LoVo (cell line): Measurements from ENCODE around the gene CCDC9.

Source experiments
- DNase-seq: peaks from one replicate; pipeline ENCODE4 v3.0.0-alpha.2; 2016; ENCODE audit warnings: low spot score

Gene CCDC9

DNA sequence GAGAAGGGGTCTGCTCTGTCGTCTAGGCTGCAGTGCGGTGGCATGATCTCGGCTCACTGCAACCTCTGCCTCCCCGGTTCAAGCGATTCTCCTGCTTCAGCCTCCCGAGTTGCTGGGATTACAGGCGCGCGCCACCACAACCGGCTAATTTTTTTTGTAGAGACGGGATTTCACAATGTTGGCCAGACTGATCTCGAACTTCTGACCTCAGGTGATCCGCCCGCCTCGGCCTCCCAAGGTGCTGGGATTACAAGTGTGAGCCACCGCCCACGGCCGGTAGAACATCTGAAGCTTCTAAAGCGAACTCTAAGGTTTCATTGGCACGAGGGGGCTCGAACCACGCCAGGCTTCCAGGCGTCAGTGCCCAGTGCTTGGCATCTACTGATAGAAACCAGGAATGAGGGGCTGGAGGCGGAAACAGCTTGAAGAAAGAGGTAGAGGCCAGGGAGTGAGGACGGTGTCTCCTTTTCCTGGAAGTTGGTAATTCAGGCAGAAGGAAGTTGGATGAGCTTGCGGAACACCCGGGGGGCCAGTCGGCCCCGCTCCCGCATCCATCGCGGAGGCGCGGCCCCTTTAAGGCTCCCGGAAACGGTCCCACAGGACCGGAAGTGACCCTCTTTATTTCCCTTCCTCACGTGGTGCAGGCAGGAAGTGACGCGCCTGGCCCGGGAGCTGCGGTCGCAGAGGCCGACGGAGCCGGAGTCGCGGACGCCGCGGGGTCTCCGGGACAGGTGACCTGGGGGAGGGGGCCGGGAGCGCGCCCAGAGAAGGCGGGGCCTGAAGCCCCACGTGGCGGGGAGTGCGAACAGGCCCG, at the start of gene CCDC9:
CCDC9 (plus strand) TSS at position 647 of the 814 bp plus-strand sequence. CDS start 1,876 bp downstream, outside the sequence.
- DNase-seq = peak; percentile 95

DNA sequence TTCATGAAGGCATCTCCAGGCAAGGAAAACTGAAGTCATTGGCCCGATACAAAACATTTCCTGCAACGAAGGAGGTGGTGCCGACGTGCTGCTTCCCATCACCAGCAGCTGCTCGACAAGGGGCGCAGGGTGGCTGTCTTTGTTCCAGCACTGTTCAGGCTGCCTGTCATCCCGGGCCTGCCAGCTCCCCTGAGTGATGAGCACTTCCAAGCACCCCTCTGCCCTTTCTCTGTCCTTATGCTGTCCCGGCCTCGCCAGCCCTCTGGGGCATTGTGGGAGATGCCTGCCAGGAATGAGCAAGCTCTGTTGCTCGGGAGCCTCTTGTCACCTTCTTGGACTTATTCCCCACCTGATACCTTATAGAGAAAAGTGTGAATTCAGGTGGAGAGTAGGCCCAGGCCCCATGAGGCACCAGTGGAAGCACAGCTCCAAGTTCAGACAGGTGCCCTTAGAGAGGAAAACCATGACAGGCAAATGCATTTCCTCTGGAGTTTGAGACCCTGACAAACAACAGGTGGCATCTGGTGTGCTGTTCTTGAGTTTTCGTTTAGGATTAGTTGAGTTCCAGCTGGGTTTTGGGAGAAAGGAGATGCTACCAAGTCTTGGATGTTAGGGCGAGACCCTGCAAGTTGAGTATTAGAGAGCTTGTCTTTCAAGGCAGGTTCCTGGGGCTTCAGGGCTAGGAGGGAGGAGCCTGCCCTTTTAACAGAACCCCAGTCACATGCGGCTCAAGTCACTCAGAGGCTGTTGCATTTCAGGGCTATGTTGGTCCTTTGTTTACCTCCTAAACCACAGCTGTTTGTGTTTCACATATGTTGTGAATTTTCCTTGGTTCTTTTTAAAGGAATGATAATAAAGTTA, 46.8 kb upstream of the CCDC9 start:
- no peak for DNase-seq

DNA sequence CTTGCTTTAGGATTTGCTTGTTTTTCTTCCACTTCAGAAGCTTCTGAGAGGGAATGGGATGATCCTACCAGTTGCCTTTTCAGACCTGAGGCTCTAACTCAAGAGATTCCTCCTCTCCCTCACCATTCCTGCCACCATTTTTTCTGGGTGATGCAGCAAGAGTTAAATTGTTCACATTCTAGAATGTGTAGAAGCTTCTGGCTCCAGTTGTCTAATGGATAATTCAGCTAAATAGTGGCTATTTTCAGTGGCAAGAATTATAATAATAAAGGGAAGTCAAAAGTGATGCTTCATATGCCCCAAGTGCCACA, 46.2 kb upstream of the CCDC9 start:
- DNase-seq = no peak

DNA sequence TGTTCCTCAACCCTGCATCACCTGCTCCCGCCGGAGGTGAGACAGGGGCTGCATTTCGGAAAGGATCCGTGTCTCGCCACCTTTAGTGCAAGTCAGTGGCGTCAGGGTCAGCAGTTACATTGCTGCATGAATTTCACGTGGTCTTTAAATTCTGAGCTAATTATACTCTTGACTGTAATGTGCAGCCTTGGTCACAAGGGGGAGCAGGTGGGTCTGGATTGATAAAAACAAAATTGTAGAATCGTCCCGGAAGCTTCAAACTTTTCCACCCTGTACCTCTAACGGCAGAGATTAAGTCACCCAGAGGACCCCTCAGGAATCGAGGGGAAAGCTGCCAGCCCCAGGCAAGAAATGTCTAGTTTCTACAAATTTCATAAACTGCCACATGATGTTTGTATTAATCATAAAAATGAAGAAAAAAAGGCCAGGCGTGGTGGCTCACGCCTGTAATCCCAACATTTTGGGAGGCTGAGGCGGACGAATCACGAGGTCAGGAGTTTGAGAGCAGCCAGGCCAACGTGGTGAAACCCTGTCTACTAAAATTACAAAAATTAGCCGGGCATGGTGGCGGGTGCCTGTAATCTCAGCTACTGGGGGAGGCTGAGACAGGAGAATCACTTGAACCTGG, 45.5 kb upstream of the CCDC9 start:
- DNase-seq = peak; percentile 81

DNA sequence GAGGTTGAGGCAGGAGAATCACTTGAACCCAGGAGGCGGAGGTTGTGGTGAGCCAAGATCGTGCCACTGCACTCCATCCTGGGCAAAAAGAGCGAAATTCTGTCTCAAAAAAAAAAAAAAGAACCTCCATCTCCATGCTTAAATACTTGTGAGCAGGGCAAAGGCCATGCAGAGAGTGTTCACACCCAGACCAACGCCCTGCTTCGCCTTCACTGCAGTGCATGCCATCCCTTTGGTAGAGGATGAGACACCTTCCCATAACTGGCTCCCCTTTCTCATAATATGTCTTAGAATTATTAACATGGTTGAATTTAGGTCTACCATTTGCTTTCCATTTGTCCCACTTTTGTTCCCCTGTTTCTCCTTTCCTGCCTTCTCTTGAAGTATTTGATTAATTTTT, 40.7 kb upstream of the CCDC9 start:
- peak; percentile 67 for DNase-seq

DNA sequence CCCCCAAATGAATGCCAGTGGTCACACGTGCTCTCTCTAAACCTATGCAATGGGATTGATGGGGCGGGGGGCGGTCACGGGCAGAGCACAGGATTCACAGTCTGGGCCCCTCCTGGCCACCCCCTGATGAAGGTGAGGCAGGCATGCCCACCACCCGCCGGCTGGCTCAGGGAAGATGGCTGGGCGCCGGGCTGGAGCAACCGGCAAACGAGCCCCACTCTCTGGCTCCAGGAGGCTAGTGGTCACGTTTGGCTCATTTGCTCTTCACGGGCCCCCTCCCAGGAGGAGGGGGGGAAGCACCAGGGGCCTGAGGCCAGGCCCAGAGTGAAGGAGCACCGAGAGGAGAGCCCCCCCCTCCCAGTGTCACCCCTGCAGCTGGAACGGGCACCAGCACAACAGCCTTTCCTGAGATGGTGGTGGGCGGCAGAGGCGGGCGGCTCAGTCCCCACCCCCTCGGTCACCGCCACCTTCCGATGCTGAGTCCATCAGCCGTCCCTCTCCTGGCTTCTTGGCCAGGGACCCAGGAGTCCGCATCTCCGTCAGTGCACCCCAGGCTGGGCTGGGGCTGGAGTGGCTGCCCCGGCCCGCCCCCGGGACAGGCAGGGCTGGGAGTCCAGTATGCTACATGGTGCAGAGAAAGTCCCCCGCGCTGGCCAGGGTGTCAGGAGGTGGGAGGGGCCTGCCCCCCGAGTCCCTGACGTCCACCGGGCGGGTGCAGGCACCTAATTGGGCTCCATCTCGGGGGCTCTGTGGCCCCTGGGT, 35.1 kb upstream of the CCDC9 start:
- no peak for DNase-seq

DNA sequence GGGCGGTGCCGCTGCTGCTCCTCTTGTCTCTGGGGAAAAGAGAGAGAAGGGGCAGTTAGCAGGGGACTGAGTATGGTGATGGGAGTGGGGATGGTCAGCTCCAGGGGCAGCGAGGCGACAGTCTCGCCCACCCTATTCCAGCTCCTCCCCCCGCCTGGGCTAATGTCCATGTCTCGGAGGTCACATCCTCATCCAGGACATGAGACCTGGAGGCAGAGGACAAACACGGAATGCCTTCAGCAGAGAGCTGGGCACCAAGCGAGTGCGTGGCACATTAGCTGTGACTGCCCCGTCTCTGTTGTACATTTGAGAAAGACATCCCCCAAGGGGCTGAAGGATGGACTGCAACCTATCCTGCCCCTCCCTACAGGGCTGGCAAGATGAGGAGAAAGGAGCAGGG, 34.4 kb upstream of the CCDC9 start:
- DNase-seq = no peak

DNA sequence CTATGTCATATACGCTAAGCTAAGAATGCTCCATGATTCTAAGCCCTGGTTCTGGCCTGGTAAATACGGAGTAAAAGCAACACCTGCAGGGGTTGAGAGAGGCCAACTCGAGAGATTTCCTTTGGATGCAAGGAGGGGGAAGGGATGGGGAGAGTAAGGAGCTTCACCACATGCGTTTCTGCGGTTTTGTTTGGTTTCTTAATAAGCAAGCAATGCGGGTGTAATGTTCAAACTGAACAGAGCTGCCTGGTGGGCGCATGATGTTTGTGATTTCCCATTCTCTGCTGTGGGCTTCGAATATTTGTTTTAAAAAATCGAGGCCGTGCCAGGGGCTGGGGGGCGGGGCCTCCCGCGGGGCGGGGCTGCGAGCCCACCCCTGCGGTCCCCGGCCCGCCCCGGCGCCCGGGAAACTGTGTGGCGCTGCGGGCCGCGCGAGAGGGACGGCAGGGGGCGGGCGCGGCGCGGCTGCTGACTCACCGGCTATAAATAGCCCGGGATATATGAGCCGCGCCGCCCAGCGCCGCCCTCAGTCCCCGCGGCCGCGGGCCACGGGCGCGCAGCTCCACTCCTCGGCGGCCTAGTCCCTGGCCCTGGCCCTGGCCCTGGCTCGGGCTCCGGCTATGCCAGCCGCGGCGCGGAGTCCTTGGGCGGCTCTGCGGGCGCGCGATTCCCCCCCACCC, 30.4 kb upstream of the CCDC9 start:
- peak; percentile 87 for DNase-seq

DNA sequence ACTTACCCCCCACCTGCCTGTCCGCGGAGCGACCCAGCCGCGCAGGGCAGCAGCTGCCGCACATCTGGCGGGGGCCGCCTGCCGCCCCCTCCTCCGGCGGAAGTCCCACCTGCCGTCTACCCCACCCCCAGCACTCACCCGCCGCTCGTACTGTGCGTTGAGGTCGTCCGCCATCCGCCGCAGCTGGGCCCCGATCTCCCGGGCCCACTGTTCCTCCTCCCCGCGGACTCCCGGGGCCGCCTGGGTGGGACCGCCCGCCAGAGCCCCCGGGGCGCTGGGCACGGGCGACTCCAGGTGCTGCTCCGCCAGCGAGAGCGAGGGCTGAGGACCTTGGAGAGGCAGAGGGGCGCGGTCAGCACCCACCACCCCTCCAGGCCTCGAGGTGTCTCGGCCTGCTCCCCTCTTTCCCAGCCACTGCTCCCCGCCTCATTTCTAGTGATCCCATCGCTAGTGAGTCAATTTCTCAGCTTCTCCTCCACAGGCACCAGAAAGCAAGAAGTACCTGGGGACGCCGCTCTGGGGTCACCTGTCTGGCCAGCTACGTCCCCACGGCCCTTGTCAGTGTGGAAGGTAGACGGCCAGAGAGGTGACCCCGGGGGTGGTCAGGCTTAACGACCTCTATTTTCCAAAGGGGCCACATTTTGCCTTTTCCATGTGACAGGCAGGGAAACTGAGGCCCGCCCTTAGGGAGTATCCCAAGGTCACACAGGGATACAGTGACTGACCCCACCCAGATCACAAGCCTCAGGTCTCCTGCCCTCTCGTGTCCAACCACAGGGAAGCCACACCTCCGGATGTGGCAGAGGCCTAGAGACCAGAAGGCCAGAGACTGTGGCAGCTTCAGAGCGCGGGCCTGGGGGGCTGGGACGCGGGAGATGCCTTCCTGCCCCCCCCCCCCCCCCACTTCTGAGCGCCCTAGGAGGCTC, 29.6 kb upstream of the CCDC9 start:
- DNase-seq = peak; percentile 83

DNA sequence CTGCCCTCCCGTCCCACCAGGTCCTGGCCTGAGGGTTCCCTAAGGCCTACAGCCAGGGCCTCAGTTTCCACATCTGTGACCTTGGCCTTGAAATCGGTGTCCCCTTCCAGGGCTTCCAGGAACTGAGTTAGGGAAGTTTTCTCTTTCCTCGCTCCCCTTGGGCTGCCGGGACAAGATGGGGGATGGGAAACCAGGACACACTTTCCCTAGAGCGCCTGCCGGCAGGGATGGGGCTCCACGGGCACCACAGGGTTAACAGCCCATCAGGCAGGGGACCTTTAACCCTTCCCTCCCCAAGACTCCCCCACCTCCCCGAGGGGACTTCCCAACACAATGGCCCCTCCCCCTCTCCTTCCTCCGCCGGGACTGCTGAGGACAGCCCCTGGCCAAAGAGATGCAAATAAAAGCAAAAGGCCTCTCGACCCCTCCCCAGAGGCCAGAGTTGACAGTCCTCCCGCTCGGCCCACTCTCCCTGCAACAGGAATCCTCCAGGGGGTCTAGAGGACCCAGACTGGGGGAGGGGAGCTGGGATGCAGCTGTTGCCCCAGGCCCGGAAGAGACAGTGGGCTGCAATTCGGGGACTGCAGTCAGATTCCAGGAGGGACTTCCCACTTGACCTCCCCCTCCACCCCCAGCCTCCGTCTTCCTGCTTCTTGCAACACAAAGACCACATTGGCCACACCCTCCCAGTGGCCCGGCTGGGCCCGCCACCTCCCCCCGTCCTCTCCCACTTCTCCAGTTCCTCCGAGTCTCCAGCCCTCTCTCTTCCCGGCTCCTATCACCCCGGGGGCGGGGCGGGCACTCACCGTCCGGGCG, 28.8 kb upstream of the CCDC9 start:
- peak; percentile 80 for DNase-seq

DNA sequence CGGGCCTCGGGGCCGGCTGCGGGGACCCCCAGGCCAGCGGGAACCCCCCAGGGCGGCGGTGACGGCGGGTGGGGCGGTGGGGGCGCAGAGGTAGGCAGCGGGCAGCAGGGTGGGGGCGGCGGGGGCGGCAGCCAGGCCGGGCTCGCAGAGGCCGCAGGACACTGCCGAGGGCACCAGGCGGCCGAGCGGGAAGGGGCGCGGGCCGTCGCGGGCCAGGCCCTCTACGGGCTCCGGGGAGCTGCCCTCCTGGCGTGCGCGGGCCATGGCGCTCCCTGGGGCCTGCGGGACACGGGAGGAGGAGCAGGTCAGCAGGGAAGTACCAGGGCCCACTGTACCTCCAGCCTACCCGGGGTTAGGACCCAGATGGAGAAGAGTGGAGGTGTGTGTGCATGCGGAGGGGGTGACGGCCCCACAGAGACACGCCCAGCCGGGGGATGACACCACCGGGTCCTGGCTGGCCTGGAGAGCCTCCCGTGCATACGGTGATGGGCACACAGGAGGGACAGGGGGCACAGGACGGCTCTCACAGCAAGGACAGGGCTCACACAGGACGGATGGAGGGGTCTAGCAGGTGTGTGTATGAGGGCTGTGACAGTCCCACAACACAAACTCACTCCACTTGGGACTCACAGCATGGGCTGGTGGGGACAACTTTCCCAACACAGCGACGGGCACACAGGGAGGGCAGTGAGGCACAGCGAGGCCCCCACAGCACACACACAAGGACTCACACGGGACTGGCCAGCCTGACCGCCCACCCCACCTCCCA, 28.0 kb upstream of the CCDC9 start:
- peak; percentile 56 for DNase-seq

DNA sequence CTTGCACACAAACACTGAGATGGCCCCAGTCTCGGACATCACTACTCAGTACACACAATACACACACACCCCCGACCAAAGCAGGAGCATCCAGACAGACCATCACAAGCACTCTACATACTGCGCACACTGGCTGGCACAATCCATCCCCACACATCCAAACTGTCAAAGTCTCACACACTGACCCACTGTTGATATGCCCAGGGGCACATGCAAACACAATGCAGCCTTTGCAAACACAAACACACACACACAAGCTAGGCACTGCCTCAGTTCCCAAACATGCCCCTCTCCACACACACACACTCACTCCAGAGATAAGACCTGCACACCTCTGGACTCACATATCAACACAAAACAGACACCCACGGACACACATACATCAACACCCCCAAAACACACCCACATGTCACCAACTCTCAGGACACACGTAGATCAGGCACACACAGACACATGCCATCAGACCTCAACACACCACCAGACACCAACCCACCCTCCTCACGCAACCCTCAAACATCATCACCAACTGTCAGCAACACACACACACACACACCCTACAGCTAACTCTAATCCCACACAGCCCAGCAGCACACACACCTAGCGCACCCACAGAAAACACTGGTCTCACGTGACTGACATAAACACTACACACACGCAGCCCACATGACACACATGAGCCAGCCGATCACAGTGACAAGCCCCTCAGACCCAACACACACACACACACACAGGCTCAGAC, 27.2 kb upstream of the CCDC9 start:
- DNase-seq = no peak

DNA sequence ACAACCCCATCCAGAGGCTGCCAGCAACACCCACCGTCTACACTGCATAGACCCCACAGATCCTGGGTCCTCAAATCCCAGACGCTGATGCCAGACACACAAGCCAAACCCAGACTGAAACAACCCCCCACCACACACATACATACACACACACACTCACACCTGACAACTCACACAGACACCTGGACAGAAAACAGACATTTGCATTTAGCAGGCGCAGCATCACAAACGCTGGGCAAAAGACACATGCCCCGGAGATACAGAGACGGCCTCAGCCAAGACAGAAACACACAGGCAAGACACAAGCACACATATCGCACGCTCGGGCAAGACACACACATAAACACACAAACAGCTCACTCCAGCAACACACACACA, 26.7 kb upstream of the CCDC9 start:
- no peak for DNase-seq

DNA sequence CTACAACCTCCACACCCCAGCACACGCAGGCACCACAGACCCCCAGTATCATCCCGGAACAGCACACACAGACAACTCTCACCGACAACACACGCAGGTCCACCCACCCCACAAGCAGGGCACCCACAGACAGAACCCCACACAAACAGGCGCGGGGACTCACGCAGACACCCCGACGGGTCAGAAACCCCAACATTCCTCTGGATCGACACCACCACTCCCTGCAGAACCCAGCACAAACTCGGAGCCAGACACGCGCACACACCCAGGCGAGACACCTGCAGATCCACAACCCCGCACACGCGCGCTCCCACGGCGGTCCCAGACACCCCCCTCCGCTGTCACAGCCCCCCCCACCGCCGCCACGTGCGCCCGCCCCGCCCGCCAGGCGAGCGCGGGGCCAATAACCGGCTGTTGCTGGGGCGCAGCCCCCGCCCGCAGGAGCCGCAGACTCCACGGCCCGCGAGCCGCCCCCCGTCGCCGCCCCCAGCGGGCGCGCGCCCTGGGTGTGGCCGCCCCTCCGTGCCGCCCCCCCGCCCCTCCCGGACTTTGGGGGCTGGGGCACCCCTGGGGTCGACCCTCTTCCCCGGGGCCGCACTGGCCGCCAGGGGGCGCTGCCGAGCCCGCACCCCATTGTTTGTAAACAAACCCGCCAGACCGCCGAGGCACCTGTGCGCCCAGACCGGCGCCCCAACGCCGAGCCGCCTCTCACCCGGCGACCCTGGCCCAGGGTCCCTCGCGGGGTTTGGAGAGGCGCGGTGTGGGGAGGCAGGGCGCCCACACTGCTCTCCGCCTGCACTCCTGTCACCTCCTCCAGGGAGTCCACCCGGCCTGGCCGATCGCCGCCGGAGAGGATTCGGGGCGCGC, 26.0 kb upstream of the CCDC9 start:
- DNase-seq = peak; percentile 38

DNA sequence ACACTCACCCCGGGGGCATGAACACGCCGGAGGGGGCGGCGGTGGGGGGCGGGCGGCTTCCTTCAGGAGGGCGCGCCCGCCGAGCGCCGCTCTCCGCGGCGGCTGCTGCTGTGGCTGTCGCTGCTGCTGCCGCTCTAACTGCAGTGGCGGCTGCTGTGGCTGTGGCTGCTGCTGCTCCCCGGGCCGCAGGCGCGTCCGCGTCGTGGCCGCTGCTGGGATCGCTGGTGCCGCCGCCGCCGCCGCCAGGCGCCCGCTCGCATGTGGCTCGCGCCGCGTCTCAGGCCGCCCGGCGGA, 25.5 kb upstream of the CCDC9 start, which contains the start of gene BBC3:
BBC3 (minus strand) TSS at position 279 of the 294 bp plus-strand sequence. CDS start 2,768 bp downstream, outside the sequence.
- DNase-seq = no peak

DNA sequence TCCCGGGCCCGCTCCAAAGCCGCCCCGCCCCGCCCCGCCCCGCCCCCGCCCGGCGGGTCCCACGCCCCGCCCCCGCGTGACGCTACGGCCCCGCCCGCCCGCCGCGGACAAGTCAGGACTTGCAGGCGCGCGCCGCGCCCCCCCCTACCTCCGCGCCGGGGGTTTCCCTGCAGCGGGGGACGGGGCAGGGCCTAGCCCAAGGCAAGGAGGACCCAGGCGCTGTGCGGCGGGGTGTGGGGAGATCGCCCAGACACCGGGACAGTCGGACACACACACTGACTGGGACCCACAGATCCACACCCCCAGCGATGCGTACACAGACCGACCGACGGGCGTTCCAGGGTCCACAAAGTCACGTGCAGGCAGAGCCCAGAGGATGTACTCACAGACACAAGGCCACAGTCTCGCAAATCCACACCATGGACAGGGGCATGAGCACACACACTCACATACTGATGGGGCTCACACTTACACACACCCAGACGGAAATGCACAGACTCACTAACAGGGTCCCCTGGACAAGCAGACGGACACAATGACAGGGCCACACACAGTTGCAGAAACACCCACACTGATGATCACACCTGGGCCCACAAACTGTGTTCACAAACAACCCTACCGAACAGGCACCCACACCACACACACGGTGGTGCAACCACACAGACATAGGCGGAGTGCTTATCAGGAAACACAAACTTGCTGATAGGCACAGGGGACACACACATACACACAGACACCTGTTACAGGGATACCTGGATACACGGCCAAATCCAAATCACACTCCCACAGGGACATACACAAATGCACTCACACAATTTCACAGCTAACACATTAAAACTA, 24.9 kb upstream of the CCDC9 start:
- DNase-seq = peak; percentile 89
